ENCODE results near the gene FAM25C. TPM values are rescaled to one million over a fixed set of nuclear protein-coding genes. Genes with fewer than 3 reads are reported as not detected.
"Not testable (repeated sequence)": the region's sequence is repeated elsewhere in the genome, so short reads cannot be mapped to it uniquely, and the experiment has no call there.

Gene FAM25C
- total and polyA plus RNA-seq, 7 experiments from 2014 or later = not detected

GRCh38 chr10:47972077-47972476 is 27.5 kb downstream of the FAM25C start:
- POLR2A ChIA-PET = not testable (repeated sequence)

GRCh38 chr10:47971598-47971997 is 28.0 kb downstream of the FAM25C start:
- ATAC-seq; H3K9me3 ChIP-seq (ENCODE audit: control insufficient read depth in 2 of 3, low read length in 3 of 3); H3K36me3 ChIP-seq (ENCODE audit: control insufficient read depth in 2 of 3, insufficient read depth in 3 of 3, low read length in 3 of 3); H3K4me3 Mint-ChIP-seq; H3K27ac Mint-ChIP-seq; H3K27me3 Mint-ChIP-seq; H3K4me1 Mint-ChIP-seq; POLR2A ChIA-PET; H3K27me3 ChIP-seq (ENCODE audit: control insufficient read depth in 2 of 2, insufficient read depth in 2 of 2, low read length in 2 of 2); CTCF ChIA-PET; H3K36me3 Mint-ChIP-seq; DNase-seq; H3K9me3 Mint-ChIP-seq; H3K4me1 ChIP-seq (ENCODE audit: control insufficient read depth in 2 of 2, insufficient read depth in 2 of 2, low read length in 2 of 2); H3K27ac ChIP-seq (ENCODE audit: low read depth, low read length); intact Hi-C loops (cut with micrococcal nuclease); H3K4me3 ChIP-seq (ENCODE audit: low read length): not testable (repeated sequence)

More at GRCh38 chr10:47972077-47972476, 27.5 kb downstream of the FAM25C start:
- H3K27me3 Mint-ChIP-seq; H3K9me3 ChIP-seq (ENCODE audit: control insufficient read depth in 2 of 3, low read length in 3 of 3); H3K9me3 Mint-ChIP-seq; H3K27me3 ChIP-seq (ENCODE audit: control insufficient read depth in 2 of 2, insufficient read depth in 2 of 2, low read length in 2 of 2); H3K27ac Mint-ChIP-seq; H3K36me3 ChIP-seq (ENCODE audit: control insufficient read depth in 2 of 3, insufficient read depth in 3 of 3, low read length in 3 of 3); H3K4me1 ChIP-seq (ENCODE audit: control insufficient read depth in 2 of 2, insufficient read depth in 2 of 2, low read length in 2 of 2); ATAC-seq; intact Hi-C loops (cut with micrococcal nuclease); H3K27ac ChIP-seq (ENCODE audit: low read depth, low read length); H3K4me3 ChIP-seq (ENCODE audit: low read length); H3K4me1 Mint-ChIP-seq; H3K36me3 Mint-ChIP-seq; H3K4me3 Mint-ChIP-seq; CTCF ChIA-PET; DNase-seq: not testable (repeated sequence)

- H3K4me3 Mint-ChIP-seq; DNase-seq; H3K4me1 ChIP-seq (ENCODE audit: control insufficient read depth in 2 of 2, insufficient read depth in 2 of 2, low read length in 2 of 2); H3K4me3 ChIP-seq (ENCODE audit: low read length); intact Hi-C loops (cut with micrococcal nuclease); H3K9me3 ChIP-seq (ENCODE audit: control insufficient read depth in 2 of 3, low read length in 3 of 3); ATAC-seq; H3K36me3 Mint-ChIP-seq; H3K27ac ChIP-seq (ENCODE audit: low read depth, low read length); H3K27ac Mint-ChIP-seq; H3K4me1 Mint-ChIP-seq; POLR2A ChIA-PET; CTCF ChIA-PET; H3K36me3 ChIP-seq (ENCODE audit: control insufficient read depth in 2 of 3, insufficient read depth in 3 of 3, low read length in 3 of 3); H3K27me3 ChIP-seq (ENCODE audit: control insufficient read depth in 2 of 2, insufficient read depth in 2 of 2, low read length in 2 of 2); H3K9me3 Mint-ChIP-seq; H3K27me3 Mint-ChIP-seq: not testable (repeated sequence)
Measured at GRCh38 chr10:47970047-47970446, 29.5 kb downstream of the FAM25C start.

GRCh38 chr10:47968988-47969387 is 30.6 kb downstream of the FAM25C start:
- CTCF ChIA-PET; H3K27ac Mint-ChIP-seq; intact Hi-C loops (cut with micrococcal nuclease); H3K4me1 Mint-ChIP-seq; H3K4me3 ChIP-seq (ENCODE audit: low read length); DNase-seq; H3K9me3 Mint-ChIP-seq; H3K9me3 ChIP-seq (ENCODE audit: control insufficient read depth in 2 of 3, low read length in 3 of 3); H3K36me3 ChIP-seq (ENCODE audit: control insufficient read depth in 2 of 3, insufficient read depth in 3 of 3, low read length in 3 of 3); H3K36me3 Mint-ChIP-seq; ATAC-seq; H3K27me3 Mint-ChIP-seq; POLR2A ChIA-PET; H3K27ac ChIP-seq (ENCODE audit: low read depth, low read length); H3K4me1 ChIP-seq (ENCODE audit: control insufficient read depth in 2 of 2, insufficient read depth in 2 of 2, low read length in 2 of 2); H3K4me3 Mint-ChIP-seq; H3K27me3 ChIP-seq (ENCODE audit: control insufficient read depth in 2 of 2, insufficient read depth in 2 of 2, low read length in 2 of 2): not testable (repeated sequence)

- DNase-seq; H3K27me3 Mint-ChIP-seq; H3K4me1 ChIP-seq (ENCODE audit: control insufficient read depth in 2 of 2, insufficient read depth in 2 of 2, low read length in 2 of 2); H3K4me3 Mint-ChIP-seq; H3K27me3 ChIP-seq (ENCODE audit: control insufficient read depth in 2 of 2, insufficient read depth in 2 of 2, low read length in 2 of 2); intact Hi-C loops (cut with micrococcal nuclease); H3K9me3 ChIP-seq (ENCODE audit: control insufficient read depth in 2 of 3, low read length in 3 of 3); POLR2A ChIA-PET; H3K27ac Mint-ChIP-seq; ATAC-seq; H3K4me3 ChIP-seq (ENCODE audit: low read length); H3K36me3 ChIP-seq (ENCODE audit: control insufficient read depth in 2 of 3, insufficient read depth in 3 of 3, low read length in 3 of 3); CTCF ChIA-PET; H3K4me1 Mint-ChIP-seq; H3K9me3 Mint-ChIP-seq; H3K27ac ChIP-seq (ENCODE audit: low read depth, low read length); H3K36me3 Mint-ChIP-seq: not testable (repeated sequence)
Measured at GRCh38 chr10:47964280-47965063, 35.1 kb downstream of the FAM25C start.

GRCh38 chr10:47962785-47963184 is 36.8 kb downstream of the FAM25C start:
- H3K9me3 Mint-ChIP-seq; DNase-seq; H3K27ac ChIP-seq (ENCODE audit: low read depth, low read length); H3K9me3 ChIP-seq (ENCODE audit: control insufficient read depth in 2 of 3, low read length in 3 of 3); H3K27me3 Mint-ChIP-seq; CTCF ChIA-PET; intact Hi-C loops (cut with micrococcal nuclease); ATAC-seq; H3K27ac Mint-ChIP-seq; H3K4me3 Mint-ChIP-seq; POLR2A ChIA-PET; H3K4me1 Mint-ChIP-seq; H3K27me3 ChIP-seq (ENCODE audit: control insufficient read depth in 2 of 2, insufficient read depth in 2 of 2, low read length in 2 of 2); H3K4me3 ChIP-seq (ENCODE audit: low read length); H3K36me3 Mint-ChIP-seq; H3K36me3 ChIP-seq (ENCODE audit: control insufficient read depth in 2 of 3, insufficient read depth in 3 of 3, low read length in 3 of 3); H3K4me1 ChIP-seq (ENCODE audit: control insufficient read depth in 2 of 2, insufficient read depth in 2 of 2, low read length in 2 of 2): not testable (repeated sequence)

- H3K4me3 Mint-ChIP-seq; H3K27me3 ChIP-seq (ENCODE audit: control insufficient read depth in 2 of 2, insufficient read depth in 2 of 2, low read length in 2 of 2); H3K36me3 ChIP-seq (ENCODE audit: control insufficient read depth in 2 of 3, insufficient read depth in 3 of 3, low read length in 3 of 3); H3K4me1 Mint-ChIP-seq; H3K9me3 ChIP-seq (ENCODE audit: control insufficient read depth in 2 of 3, low read length in 3 of 3); DNase-seq; H3K27ac ChIP-seq (ENCODE audit: low read depth, low read length); ATAC-seq; POLR2A ChIA-PET; intact Hi-C loops (cut with micrococcal nuclease); H3K4me1 ChIP-seq (ENCODE audit: control insufficient read depth in 2 of 2, insufficient read depth in 2 of 2, low read length in 2 of 2); H3K36me3 Mint-ChIP-seq; H3K9me3 Mint-ChIP-seq; H3K4me3 ChIP-seq (ENCODE audit: low read length); H3K27ac Mint-ChIP-seq; CTCF ChIA-PET; H3K27me3 Mint-ChIP-seq: not testable (repeated sequence)
Measured at GRCh38 chr10:47960699-47961098, 38.9 kb downstream of the FAM25C start.
